ENCODE measurements around the gene PCLO. TPM values are rescaled to one million over a fixed set of nuclear protein-coding genes. Genes with fewer than 3 reads are reported as not detected.

Gene PCLO
- total RNA-seq, 4 donors from 2014 or later: 1.4 to 5.8 (median 4.2) TPM

DNA sequence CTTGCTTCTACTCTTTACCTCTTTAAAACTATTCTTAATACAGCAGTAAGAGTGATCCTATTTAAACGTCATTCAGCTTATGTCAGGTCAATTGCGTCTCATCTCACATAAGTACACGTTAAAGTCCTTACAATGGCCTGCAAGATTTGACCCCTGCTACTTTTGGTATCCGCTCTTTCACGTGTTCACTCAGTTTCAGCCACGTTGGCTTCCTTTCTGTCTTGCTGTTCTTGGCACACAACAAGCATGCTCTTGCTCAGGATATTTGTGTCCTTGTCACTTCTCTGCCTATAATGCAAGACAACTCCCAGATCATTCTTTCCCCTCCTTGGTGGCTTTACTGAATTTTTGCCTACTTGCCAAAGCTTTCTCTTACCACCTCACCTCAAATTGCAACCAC, 296.8 kb downstream of the PCLO start:
- TF ChIP-seq CTCF (IDR thresholded peaks at IDR 0.05) (no peak), POLR2A (IDR thresholded peaks at IDR 0.05) (no peak)
- 81 to 90% methylated on average over 6 of the region's 6 CpGs for WGBS, 2 donors
- no peak for DNase-seq (ENCODE audit: low spot score in 2 of 2)
- H3K4me3 ChIP-seq (ENCODE audit: low read depth, poor library complexity, severe bottlenecking): no peak overlapping the region
- intact Hi-C loops (cut with DNase I; ENCODE audit: low total_unique reads): no loop called here

- no peak for DNase-seq (ENCODE audit: low spot score in 2 of 2)
- no peak overlapping the region for H3K4me3 ChIP-seq (ENCODE audit: low read depth, poor library complexity, severe bottlenecking)
- intact Hi-C loops (cut with DNase I; ENCODE audit: low total_unique reads): no loop called here
- TF ChIP-seq CTCF (IDR thresholded peaks at IDR 0.05): no peak
- WGBS, 2 donors: 70 to 71% methylated on average over 1 of the region's 1 CpG
Observed at GRCh38 chr7:82859106-82859850, 303.4 kb downstream of the PCLO start.

DNA sequence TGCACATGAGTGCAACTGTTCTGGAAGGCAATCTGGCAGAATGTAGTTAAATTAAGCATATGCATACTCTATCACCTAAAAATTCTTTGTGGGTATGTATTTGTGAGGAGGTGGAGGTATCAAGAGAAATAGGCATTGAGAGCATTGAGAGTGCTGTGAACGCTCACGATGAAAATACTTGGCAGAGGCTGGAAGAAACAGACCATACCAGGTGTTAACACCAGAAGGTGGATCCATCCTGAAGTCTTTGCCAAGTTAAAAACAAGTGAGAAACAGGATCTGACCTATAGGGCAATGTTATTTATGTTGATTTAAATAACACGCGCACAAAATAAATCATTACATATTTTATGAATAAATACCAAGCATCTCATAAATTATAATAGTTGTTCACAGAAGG, 311.6 kb downstream of the PCLO start:
- no peak overlapping the region for H3K4me3 ChIP-seq (ENCODE audit: low read depth, poor library complexity, severe bottlenecking)
- 84 to 89% methylated on average over 4 of the region's 4 CpGs for WGBS, 2 donors
- TF ChIP-seq POLR2A (IDR thresholded peaks at IDR 0.05): no peak
- no peak for TF ChIP-seq CTCF (IDR thresholded peaks at IDR 0.05)
- intact Hi-C loops (cut with DNase I; ENCODE audit: low total_unique reads): no loop called here
- DNase-seq (ENCODE audit: low spot score in 2 of 2): no peak

DNA sequence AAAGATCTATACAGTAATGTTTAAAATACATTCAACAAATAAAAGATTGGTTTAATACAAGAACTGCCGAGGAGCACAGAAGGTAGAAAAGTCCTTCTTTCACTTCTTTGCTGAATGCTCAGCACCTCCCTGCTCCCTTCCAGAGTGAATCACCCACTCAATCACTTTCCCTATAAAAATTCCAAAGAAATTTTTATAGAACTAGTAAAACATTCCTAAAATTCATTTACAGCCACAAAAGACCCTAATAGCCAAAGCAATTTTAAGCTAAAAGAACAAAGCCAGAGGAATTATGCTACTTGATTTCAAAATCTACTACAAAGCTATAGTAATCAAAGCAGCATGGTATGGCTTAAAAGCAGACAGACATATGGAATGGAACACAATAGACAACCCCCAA, 320.9 kb downstream of the PCLO start:
- WGBS, 2 donors: 87 to 92% methylated on average over 1 of the region's 1 CpG
- no peak overlapping the region for H3K4me3 ChIP-seq (ENCODE audit: low read depth, poor library complexity, severe bottlenecking)
- intact Hi-C loops (cut with DNase I; ENCODE audit: low total_unique reads): loop anchor here (10.0 kb wide), 1 partner anchor 1493 kb away; no protein-coding TSS in a partner anchor
- no peak for DNase-seq (ENCODE audit: low spot score in 2 of 2)
- no peak for TF ChIP-seq CTCF (IDR thresholded peaks at IDR 0.05)
- TF ChIP-seq POLR2A (IDR thresholded peaks at IDR 0.05): no peak

DNA sequence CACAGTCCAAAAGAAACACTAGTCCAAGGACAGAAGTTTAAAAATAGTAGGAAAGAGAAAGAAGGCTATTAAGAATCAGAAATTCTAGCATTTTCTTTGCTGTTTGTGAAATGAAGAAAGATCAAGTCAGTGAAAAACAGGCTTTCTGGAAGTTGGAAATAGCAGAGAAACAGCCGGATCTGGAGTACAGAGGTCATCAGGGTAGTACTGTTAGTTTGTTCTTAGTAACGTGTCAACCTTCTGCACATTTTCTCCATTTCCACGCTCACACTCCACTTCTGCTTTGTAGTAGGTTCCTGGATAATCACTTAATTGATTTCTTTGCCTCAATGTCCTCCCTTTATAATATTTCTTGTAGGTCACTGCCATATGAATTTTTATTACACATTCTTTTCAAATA, 322.6 kb downstream of the PCLO start:
- no peak for TF ChIP-seq POLR2A (IDR thresholded peaks at IDR 0.05)
- TF ChIP-seq CTCF (IDR thresholded peaks at IDR 0.05): no peak
- intact Hi-C loops (cut with DNase I; ENCODE audit: low total_unique reads): loop anchor here (10.0 kb wide), 1 partner anchor 1495 kb away; no protein-coding TSS in a partner anchor
- WGBS, 2 donors: 59 to 75% methylated on average over 3 of the region's 3 CpGs
- H3K4me3 ChIP-seq (ENCODE audit: low read depth, poor library complexity, severe bottlenecking): no peak overlapping the region
- DNase-seq (ENCODE audit: low spot score in 2 of 2): no peak

DNA sequence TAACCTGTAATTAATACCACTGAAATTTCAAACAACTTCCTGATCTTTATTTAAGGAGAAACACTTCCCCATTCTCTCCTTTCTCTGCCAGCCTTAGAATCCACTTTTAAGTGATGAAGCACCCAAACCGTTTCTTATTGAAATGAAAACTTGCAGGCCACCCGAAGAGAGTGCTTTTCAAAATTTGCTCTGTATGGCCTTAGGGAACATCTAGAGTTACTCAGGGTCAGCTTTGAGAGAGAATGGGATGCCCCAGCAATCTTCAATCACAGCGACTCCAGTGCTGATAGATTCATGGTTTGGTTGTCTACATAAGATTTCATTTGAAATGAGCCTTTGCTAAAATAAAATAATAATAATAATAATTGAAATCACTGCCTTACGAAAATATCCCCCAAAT, 323.1 kb downstream of the PCLO start:
- 55 to 56% methylated on average over 4 of the region's 4 CpGs for WGBS, 2 donors
- TF ChIP-seq CTCF (IDR thresholded peaks at IDR 0.05) (no peak), POLR2A (IDR thresholded peaks at IDR 0.05) (no peak)
- no peak for DNase-seq (ENCODE audit: low spot score in 2 of 2)
- no peak overlapping the region for H3K4me3 ChIP-seq (ENCODE audit: low read depth, poor library complexity, severe bottlenecking)
- intact Hi-C loops (cut with DNase I; ENCODE audit: low total_unique reads): no loop called here
